HL-60 (cell line): ENCODE measurements around the gene AKAP13.
"Not testable (repeated sequence)": the region's sequence is repeated elsewhere in the genome, so short reads cannot be mapped to it uniquely, and the experiment has no call there.

ENCODE experiments used
- DNase-seq, 2 experiments: peaks; one replicate each; pipeline ENCODE4 v3.0.0-alpha.2; 2010 to 2020; ENCODE audit warnings: low read depth in 1 of 2, low spot score in 1 of 2
- H3K27ac ChIP-seq: fragments of 250-450 bp; sonication (Bioruptor Pico); replicated peaks from 2 replicates; pipeline ENCODE4 v1.5.1; 2020; ENCODE audit warnings: mild to moderate bottlenecking, moderate library complexity
- H3K27me3 ChIP-seq: fragments of 250-450 bp; sonication (Bioruptor Pico); 2 replicates; pipeline ENCODE4 v1.5.1; 2021; ENCODE audit warnings: mild to moderate bottlenecking, moderate library complexity; ENCODE audit not compliant: insufficient read depth, poor library complexity, severe bottlenecking
- H3K4me3 ChIP-seq: replicated peaks from 2 replicates; pipeline ENCODE4 v1.5.1; 2011; ENCODE audit warnings: mild to moderate bottlenecking, control low read depth, low read length; ENCODE audit not compliant: insufficient read depth
- GABPA ChIP-seq: IDR thresholded peaks from 2 replicates; pipeline ENCODE4 v1.6.1; 2012; ENCODE audit warnings: low read depth
- POLR2AphosphoS5 ChIP-seq: IDR thresholded peaks from 2 replicates; pipeline ENCODE4 v1.6.1; 2012; ENCODE audit warnings: low read depth
- SPI1 ChIP-seq: IDR thresholded peaks from 2 replicates; pipeline ENCODE4 v1.6.1; 2012; ENCODE audit warnings: low read depth, mild to moderate bottlenecking, borderline replicate concordance
- TF ChIP-seq, protein P1 (sequence below): IDR thresholded peaks from 2 replicates; pipeline ENCODE4 v1.6.1; 2012; ENCODE audit warnings: low read depth; ENCODE audit not compliant: insufficient replicate concordance
- TF ChIP-seq, protein P2 (sequence below): IDR thresholded peaks from one replicate; pipeline ENCODE4 v1.5.1; 2011; ENCODE audit warnings: low read length, control low read depth, inconsistent platforms; ENCODE audit not compliant: insufficient read depth

Gene AKAP13

DNA sequence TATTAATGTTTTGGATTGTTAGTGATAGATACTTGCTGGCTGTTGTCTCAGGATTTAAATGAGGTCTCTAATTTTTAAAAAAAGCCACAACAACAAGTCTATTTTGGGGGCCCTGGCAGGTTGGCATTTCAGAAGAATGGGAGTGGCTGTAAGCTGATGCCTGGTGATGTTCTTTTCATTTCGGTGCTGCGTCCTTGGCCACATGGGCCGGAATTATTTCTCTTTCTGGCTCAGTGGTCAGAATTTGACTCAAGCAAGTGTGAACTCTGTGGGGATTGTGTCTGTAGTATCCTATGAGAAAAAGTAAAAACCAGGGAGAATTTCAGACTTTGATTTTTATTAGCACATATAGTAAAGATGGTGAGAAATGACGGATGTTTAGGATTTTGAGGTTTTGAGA is 203.0 kb downstream of the AKAP13 start:
- no peak for DNase-seq
- H3K27ac ChIP-seq: no peak overlapping the region

DNA sequence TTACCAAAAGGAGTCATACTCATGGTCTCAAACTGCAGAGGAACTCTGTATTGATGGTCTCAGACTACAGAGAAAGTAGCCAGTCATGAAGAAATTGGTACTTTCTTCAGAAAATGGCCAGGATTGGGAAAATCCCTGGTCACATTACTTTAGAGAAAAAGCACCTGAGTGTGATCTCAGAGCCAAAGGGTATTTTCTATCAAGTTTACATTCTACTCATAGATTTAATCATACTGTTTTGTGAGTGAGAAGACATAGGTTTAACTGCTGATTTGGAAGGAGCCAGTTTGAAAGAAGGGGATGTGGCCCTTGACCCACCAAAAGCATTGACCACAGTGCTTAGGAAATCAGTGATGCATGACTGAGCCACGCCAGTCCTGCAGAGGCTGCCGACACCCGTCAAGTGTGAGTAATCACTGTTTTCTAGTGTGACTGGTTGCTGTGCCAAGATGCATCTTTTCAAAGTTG is 203.6 kb downstream of the AKAP13 start:
- DNase-seq: no peak
- no peak overlapping the region for H3K27ac ChIP-seq
- no peak overlapping the region for H3K4me3 ChIP-seq
- TF ChIP-seq GABPA (no peak), SPI1 (no peak), POLR2AphosphoS5 (no peak)
- TF ChIP-seq, protein P1, sequence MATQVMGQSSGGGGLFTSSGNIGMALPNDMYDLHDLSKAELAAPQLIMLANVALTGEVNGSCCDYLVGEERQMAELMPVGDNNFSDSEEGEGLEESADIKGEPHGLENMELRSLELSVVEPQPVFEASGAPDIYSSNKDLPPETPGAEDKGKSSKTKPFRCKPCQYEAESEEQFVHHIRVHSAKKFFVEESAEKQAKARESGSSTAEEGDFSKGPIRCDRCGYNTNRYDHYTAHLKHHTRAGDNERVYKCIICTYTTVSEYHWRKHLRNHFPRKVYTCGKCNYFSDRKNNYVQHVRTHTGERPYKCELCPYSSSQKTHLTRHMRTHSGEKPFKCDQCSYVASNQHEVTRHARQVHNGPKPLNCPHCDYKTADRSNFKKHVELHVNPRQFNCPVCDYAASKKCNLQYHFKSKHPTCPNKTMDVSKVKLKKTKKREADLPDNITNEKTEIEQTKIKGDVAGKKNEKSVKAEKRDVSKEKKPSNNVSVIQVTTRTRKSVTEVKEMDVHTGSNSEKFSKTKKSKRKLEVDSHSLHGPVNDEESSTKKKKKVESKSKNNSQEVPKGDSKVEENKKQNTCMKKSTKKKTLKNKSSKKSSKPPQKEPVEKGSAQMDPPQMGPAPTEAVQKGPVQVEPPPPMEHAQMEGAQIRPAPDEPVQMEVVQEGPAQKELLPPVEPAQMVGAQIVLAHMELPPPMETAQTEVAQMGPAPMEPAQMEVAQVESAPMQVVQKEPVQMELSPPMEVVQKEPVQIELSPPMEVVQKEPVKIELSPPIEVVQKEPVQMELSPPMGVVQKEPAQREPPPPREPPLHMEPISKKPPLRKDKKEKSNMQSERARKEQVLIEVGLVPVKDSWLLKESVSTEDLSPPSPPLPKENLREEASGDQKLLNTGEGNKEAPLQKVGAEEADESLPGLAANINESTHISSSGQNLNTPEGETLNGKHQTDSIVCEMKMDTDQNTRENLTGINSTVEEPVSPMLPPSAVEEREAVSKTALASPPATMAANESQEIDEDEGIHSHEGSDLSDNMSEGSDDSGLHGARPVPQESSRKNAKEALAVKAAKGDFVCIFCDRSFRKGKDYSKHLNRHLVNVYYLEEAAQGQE: no peak
- TF ChIP-seq, protein P2, sequence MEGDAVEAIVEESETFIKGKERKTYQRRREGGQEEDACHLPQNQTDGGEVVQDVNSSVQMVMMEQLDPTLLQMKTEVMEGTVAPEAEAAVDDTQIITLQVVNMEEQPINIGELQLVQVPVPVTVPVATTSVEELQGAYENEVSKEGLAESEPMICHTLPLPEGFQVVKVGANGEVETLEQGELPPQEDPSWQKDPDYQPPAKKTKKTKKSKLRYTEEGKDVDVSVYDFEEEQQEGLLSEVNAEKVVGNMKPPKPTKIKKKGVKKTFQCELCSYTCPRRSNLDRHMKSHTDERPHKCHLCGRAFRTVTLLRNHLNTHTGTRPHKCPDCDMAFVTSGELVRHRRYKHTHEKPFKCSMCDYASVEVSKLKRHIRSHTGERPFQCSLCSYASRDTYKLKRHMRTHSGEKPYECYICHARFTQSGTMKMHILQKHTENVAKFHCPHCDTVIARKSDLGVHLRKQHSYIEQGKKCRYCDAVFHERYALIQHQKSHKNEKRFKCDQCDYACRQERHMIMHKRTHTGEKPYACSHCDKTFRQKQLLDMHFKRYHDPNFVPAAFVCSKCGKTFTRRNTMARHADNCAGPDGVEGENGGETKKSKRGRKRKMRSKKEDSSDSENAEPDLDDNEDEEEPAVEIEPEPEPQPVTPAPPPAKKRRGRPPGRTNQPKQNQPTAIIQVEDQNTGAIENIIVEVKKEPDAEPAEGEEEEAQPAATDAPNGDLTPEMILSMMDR: no peak
- H3K27me3 ChIP-seq: no peaks in the 10 kb centered on the region

More for the DNA sequence above, 203.0 kb downstream of the AKAP13 start:
- Histone ChIP-seq H3K27me3 (no peaks in the 10 kb centered on the region), H3K4me3 (no peak overlapping the region)
- TF ChIP-seq SPI1 (no peak), GABPA (no peak), POLR2AphosphoS5 (no peak)
- TF ChIP-seq, protein P1: no peak
- TF ChIP-seq, protein P2: no peak

DNA sequence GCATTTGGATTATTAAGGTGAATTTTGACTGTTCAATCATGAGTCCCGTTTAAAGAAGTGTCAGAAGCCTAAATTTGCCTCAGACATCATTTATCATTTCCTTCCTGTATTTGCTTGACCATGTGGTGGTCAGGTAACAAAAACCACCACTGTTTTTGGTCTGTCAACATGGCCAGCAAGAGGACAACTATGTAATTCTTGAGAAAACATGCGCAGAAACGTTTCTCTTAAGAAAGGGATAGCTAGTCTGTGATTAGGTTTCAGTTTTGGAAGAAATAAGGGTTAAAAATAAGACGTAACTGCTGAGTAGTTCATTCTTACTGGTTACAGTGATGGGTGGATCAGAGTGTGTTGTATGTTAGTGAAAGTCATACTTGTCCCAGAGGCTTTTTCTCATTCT is 204.5 kb downstream of the AKAP13 start:
- Histone ChIP-seq H3K27me3 (no peaks in the 10 kb centered on the region), H3K27ac (no peak overlapping the region), H3K4me3 (no peak overlapping the region)
- no peak for DNase-seq
- TF ChIP-seq, protein P1: no peak
- no peak for TF ChIP-seq POLR2AphosphoS5
- no peak for TF ChIP-seq SPI1
- TF ChIP-seq, protein P2: no peak
- no peak for TF ChIP-seq GABPA

DNA sequence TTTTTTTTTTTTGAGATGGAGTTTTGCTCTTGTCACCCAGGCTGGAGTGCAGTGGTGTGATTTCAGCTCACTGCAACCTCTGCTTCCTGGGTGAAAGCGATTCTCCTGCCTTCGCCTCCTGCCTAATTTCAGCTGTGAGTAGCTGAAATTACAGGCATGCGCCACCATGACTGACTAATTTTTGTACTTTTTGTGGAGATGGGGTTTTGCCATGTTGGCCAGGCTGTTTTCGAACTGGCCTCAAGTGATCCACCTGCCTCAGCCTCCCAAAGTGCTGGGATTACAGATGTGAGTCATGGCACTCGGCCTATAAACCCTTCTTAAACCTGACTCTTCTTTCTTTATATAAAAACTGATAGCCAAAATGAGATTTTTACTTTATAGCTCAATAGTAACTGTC is 205.8 kb downstream of the AKAP13 start:
- H3K27me3 ChIP-seq, DNase-seq, H3K27ac ChIP-seq, H3K4me3 ChIP-seq: not testable (repeated sequence)
